Measurements from ENCODE around the gene PAPPA.

The PAPPA gene

GRCh38 chr9:116198344-116198743 lies 44.8 kb downstream of the PAPPA start:
- no peak for DNase-seq
- Histone ChIP-seq H3K4me3 (ENCODE audit: control insufficient read depth in 1 of 7, extremely low read depth in 1 of 7, insufficient read depth in 4 of 7, low read depth in 2 of 7, low read length in 6 of 7) (no peak overlapping the region), H3K9me3 (ENCODE audit: control extremely low read depth in 1 of 5, control insufficient read depth in 4 of 5, insufficient read depth in 2 of 5, low read depth in 1 of 5, low read length in 4 of 5) (no peaks in the 10 kb centered on the region), H3K27ac (ENCODE audit: insufficient read depth in 1 of 2, low read depth in 1 of 2, low read length in 2 of 2, poor library complexity in 1 of 2, severe bottlenecking in 2 of 2) (no peak overlapping the region), H3K36me3 (ENCODE audit: control insufficient read depth in 4 of 4, insufficient read depth in 4 of 4, low read length in 3 of 4) (no peaks in the 10 kb centered on the region), H3K4me1 (ENCODE audit: control extremely low read depth in 1 of 4, control insufficient read depth in 4 of 4, insufficient read depth in 4 of 4, low read length in 3 of 4) (no peaks in the 10 kb centered on the region), H3K27me3 (replicated peaks in 2 of 5; ENCODE audit: control insufficient read depth in 4 of 5, insufficient read depth in 5 of 5, low read length in 4 of 5) (peaks cover 0 to 3% (median 0%) of the 10 kb centered on the region in 5 experiments)
- 94% methylated on average over 3 of the region's 4 CpGs for WGBS (ENCODE audit: insufficient coverage)
- POLR2A ChIA-PET: no interaction called here
- CTCF ChIA-PET: interaction anchor here (1.0 kb wide), 1 partner anchor 14 kb away, joined by 3 read pairs; no protein-coding TSS in a partner anchor

DNA sequence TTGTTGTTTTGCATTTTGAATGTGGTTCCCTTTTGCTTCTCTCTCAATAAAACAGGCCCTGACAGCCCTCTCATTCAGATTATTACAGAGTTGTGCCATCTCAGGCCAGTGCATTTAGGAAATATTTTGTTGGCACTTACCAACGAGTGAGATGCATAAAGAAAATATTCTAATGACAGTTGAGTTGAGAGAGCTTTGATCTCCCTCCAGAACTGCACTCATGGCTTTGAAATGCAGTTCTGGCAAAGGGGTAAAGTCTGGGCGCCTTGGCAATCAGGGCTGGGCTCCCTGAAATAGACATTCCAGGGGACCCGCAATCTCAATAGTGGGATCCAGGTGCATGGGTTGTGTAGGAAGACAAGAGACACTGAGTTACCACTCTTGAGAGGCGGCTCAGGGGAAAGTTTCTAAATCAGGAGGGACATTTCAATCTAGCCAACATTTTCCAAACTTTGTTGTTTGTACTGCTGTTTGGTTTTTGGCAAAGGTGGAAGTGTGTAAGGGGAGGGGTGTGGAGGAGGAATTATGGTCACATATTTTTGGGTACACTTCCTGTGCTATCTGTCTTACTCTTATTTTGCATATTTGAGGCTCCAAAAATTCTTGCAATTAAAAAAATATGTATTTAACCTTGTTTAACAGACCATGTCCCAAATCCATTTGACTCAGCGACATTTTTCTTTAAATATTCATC lies 48.8 kb downstream of the PAPPA start:
- DNase-seq: no peak
- Histone ChIP-seq H3K27me3 (replicated peaks in 2 of 5; ENCODE audit: control insufficient read depth in 4 of 5, insufficient read depth in 5 of 5, low read length in 4 of 5) (peaks cover 0 to 3% (median 0%) of the 10 kb centered on the region in 5 experiments), H3K4me1 (ENCODE audit: control extremely low read depth in 1 of 4, control insufficient read depth in 4 of 4, insufficient read depth in 4 of 4, low read length in 3 of 4) (no peaks in the 10 kb centered on the region), H3K9me3 (ENCODE audit: control extremely low read depth in 1 of 5, control insufficient read depth in 4 of 5, insufficient read depth in 2 of 5, low read depth in 1 of 5, low read length in 4 of 5) (no peaks in the 10 kb centered on the region), H3K36me3 (ENCODE audit: control insufficient read depth in 4 of 4, insufficient read depth in 4 of 4, low read length in 3 of 4) (no peaks in the 10 kb centered on the region), H3K27ac (ENCODE audit: insufficient read depth in 1 of 2, low read depth in 1 of 2, low read length in 2 of 2, poor library complexity in 1 of 2, severe bottlenecking in 2 of 2) (no peak overlapping the region), H3K4me3 (ENCODE audit: control insufficient read depth in 1 of 7, extremely low read depth in 1 of 7, insufficient read depth in 4 of 7, low read depth in 2 of 7, low read length in 6 of 7) (no peak overlapping the region)
- WGBS (ENCODE audit: insufficient coverage): 80% methylated on average over 3 of the region's 5 CpGs
- ChIA-PET CTCF (no interaction called here), POLR2A (no interaction called here)

- H3K9me3 ChIP-seq (ENCODE audit: control extremely low read depth in 1 of 5, control insufficient read depth in 4 of 5, insufficient read depth in 2 of 5, low read depth in 1 of 5, low read length in 4 of 5): no peaks in the 10 kb centered on the region
- ChIA-PET POLR2A (interaction anchor here (0.6 kb wide), 1 partner anchor 274 kb away, joined by 3 read pairs; no protein-coding TSS in a partner anchor), CTCF (no interaction called here)
- no peak overlapping the region for H3K4me3 ChIP-seq (ENCODE audit: control insufficient read depth in 1 of 7, extremely low read depth in 1 of 7, insufficient read depth in 4 of 7, low read depth in 2 of 7, low read length in 6 of 7)
- WGBS (ENCODE audit: insufficient coverage): 89% methylated on average over 4 of the region's 5 CpGs
- DNase-seq: no peak
- H3K36me3 ChIP-seq (ENCODE audit: control insufficient read depth in 4 of 4, insufficient read depth in 4 of 4, low read length in 3 of 4): no peaks in the 10 kb centered on the region
- H3K27ac ChIP-seq (ENCODE audit: insufficient read depth in 1 of 2, low read depth in 1 of 2, low read length in 2 of 2, poor library complexity in 1 of 2, severe bottlenecking in 2 of 2): no peak overlapping the region
- H3K27me3 ChIP-seq (replicated peaks in 2 of 5; ENCODE audit: control insufficient read depth in 4 of 5, insufficient read depth in 5 of 5, low read length in 4 of 5): peaks cover 0 to 4% (median 0%) of the 10 kb centered on the region in 5 experiments
- H3K4me1 ChIP-seq (ENCODE audit: control extremely low read depth in 1 of 4, control insufficient read depth in 4 of 4, insufficient read depth in 4 of 4, low read length in 3 of 4): no peaks in the 10 kb centered on the region
Observed at GRCh38 chr9:116204252-116204882, 50.8 kb downstream of the PAPPA start.

- DNase-seq: no peak
- 80% methylated on average over 1 of the region's 4 CpGs for WGBS (ENCODE audit: insufficient coverage)
- Histone ChIP-seq H3K4me3 (ENCODE audit: control insufficient read depth in 1 of 7, extremely low read depth in 1 of 7, insufficient read depth in 4 of 7, low read depth in 2 of 7, low read length in 6 of 7) (no peak overlapping the region), H3K4me1 (ENCODE audit: control extremely low read depth in 1 of 4, control insufficient read depth in 4 of 4, insufficient read depth in 4 of 4, low read length in 3 of 4) (no peaks in the 10 kb centered on the region), H3K27ac (ENCODE audit: insufficient read depth in 1 of 2, low read depth in 1 of 2, low read length in 2 of 2, poor library complexity in 1 of 2, severe bottlenecking in 2 of 2) (no peak overlapping the region), H3K36me3 (ENCODE audit: control insufficient read depth in 4 of 4, insufficient read depth in 4 of 4, low read length in 3 of 4) (no peaks in the 10 kb centered on the region), H3K27me3 (replicated peaks in 2 of 5; ENCODE audit: control insufficient read depth in 4 of 5, insufficient read depth in 5 of 5, low read length in 4 of 5) (peaks cover 0 to 1% (median 0%) of the 10 kb centered on the region in 5 experiments), H3K9me3 (ENCODE audit: control extremely low read depth in 1 of 5, control insufficient read depth in 4 of 5, insufficient read depth in 2 of 5, low read depth in 1 of 5, low read length in 4 of 5) (no peaks in the 10 kb centered on the region)
- ChIA-PET POLR2A (no interaction called here), CTCF (no interaction called here)
Observed at GRCh38 chr9:116207371-116208111, 54.0 kb downstream of the PAPPA start.

- ChIA-PET CTCF (no interaction called here), POLR2A (no interaction called here)
- Histone ChIP-seq H3K27me3 (replicated peaks in 2 of 5; ENCODE audit: control insufficient read depth in 4 of 5, insufficient read depth in 5 of 5, low read length in 4 of 5) (peaks cover 0 to 4% (median 0%) of the 10 kb centered on the region in 5 experiments), H3K27ac (ENCODE audit: insufficient read depth in 1 of 2, low read depth in 1 of 2, low read length in 2 of 2, poor library complexity in 1 of 2, severe bottlenecking in 2 of 2) (no peak overlapping the region), H3K4me1 (ENCODE audit: control extremely low read depth in 1 of 4, control insufficient read depth in 4 of 4, insufficient read depth in 4 of 4, low read length in 3 of 4) (no peaks in the 10 kb centered on the region), H3K36me3 (ENCODE audit: control insufficient read depth in 4 of 4, insufficient read depth in 4 of 4, low read length in 3 of 4) (no peaks in the 10 kb centered on the region), H3K9me3 (ENCODE audit: control extremely low read depth in 1 of 5, control insufficient read depth in 4 of 5, insufficient read depth in 2 of 5, low read depth in 1 of 5, low read length in 4 of 5) (no peaks in the 10 kb centered on the region), H3K4me3 (ENCODE audit: control insufficient read depth in 1 of 7, extremely low read depth in 1 of 7, insufficient read depth in 4 of 7, low read depth in 2 of 7, low read length in 6 of 7) (no peak overlapping the region)
- WGBS (ENCODE audit: insufficient coverage): 100% methylated on average over 2 of the region's 5 CpGs
- DNase-seq: no peak
Observed at GRCh38 chr9:116208417-116209232, 55.0 kb downstream of the PAPPA start.

GRCh38 chr9:116209414-116210116 lies 56.0 kb downstream of the PAPPA start:
- CTCF ChIA-PET: no interaction called here
- H3K4me3 ChIP-seq (ENCODE audit: control insufficient read depth in 1 of 7, extremely low read depth in 1 of 7, insufficient read depth in 4 of 7, low read depth in 2 of 7, low read length in 6 of 7): no peak overlapping the region
- no CpG with 5 or more reads among the region's 1 CpG for WGBS (ENCODE audit: insufficient coverage)

More at GRCh38 chr9:116209414-116210116, 56.0 kb downstream of the PAPPA start:
- H3K4me1 ChIP-seq (ENCODE audit: control extremely low read depth in 1 of 4, control insufficient read depth in 4 of 4, insufficient read depth in 4 of 4, low read length in 3 of 4): no peaks in the 10 kb centered on the region
- H3K27me3 ChIP-seq (replicated peaks in 2 of 5; ENCODE audit: control insufficient read depth in 4 of 5, insufficient read depth in 5 of 5, low read length in 4 of 5): peaks cover 0 to 4% (median 0%) of the 10 kb centered on the region in 5 experiments
- no peak overlapping the region for H3K27ac ChIP-seq (ENCODE audit: insufficient read depth in 1 of 2, low read depth in 1 of 2, low read length in 2 of 2, poor library complexity in 1 of 2, severe bottlenecking in 2 of 2)
- H3K36me3 ChIP-seq (ENCODE audit: control insufficient read depth in 4 of 4, insufficient read depth in 4 of 4, low read length in 3 of 4): no peaks in the 10 kb centered on the region
- DNase-seq: no peak
- no peaks in the 10 kb centered on the region for H3K9me3 ChIP-seq (ENCODE audit: control extremely low read depth in 1 of 5, control insufficient read depth in 4 of 5, insufficient read depth in 2 of 5, low read depth in 1 of 5, low read length in 4 of 5)
- POLR2A ChIA-PET: no interaction called here
